K562 (cell line): ENCODE results near the gene CERS5. TPM values are rescaled to one million over a fixed set of nuclear protein-coding genes. Genes with fewer than 3 reads are reported as not detected.

Source experiments
- ATAC-seq: fragments of 200-7000 bp; cut with Tn5 transposase; 3 replicates; pipeline ENCODE4 v1.9.1; 2020; ENCODE audit warnings: moderate library complexity
- BruUV-seq: library from RNA; stranded (reverse); fragments of 400-500 nt; replicated peaks from 2 replicates; lab custom pipeline; 2021; lab: Mats Ljungman, UMichigan
- CTCF ChIA-PET: fragments of 300-600 bp; formaldehyde crosslinking; extraction: SDS; loops from one replicate; lab custom pipeline; 2021; ENCODE audit warnings: low intra/inter-chr PET ratio; lab: Yijun Ruan, JAX
- POLR2A ChIA-PET: fragments of 300-600, 350-650 bp; sonication (Branson Sonifier 250); formaldehyde crosslinking; extraction: SDS; loops from one replicate; lab custom pipeline; 2021; ENCODE audit warnings: antibody characterized with exemption, inconsistent platforms; lab: Yijun Ruan, JAX
- DNase-seq, 4 experiments: peaks; one replicate each; pipeline versions ENCODE4 v3.0.0 to v3.0.0-alpha.2; 2011 to 2018; ENCODE audit warnings: low spot score in 3 of 4, mixed read lengths in 3 of 4; ENCODE audit errors: extremely low read depth in 1 of 4
- FAIRE-seq: peaks from 2 replicates; lab custom pipeline; 2011; peaks lifted over from hg19 to GRCh38; lab: Jason Lieb, UNC
- H2AFZ ChIP-seq: 2 replicates; pipeline ENCODE4 v1.6.0; 2011; ENCODE audit warnings: low read depth, low read length, control low read depth, inconsistent platforms
- H3K27ac ChIP-seq: fragments of 200-600 bp; 3 replicates; pipeline ENCODE4 v1.8.0; 2011; ENCODE audit warnings: low read depth, mild to moderate bottlenecking, control low read depth, inconsistent platforms, low read length, moderate library complexity, mixed read lengths; ENCODE audit errors: extremely low read depth
- H3K27me3 ChIP-seq, 2 experiments: fragments of 300-600 bp in 1 of 2; 2 replicates in 1 of 2; 3 replicates in 1 of 2; pipeline versions ENCODE4 v1.6.0 to v1.8.0; 2011; ENCODE audit warnings: inconsistent platforms in 2 of 2, low read length in 2 of 2, mild to moderate bottlenecking in 1 of 2, mixed read lengths in 1 of 2, moderate library complexity in 1 of 2; ENCODE audit not compliant: control insufficient read depth in 2 of 2, insufficient read depth in 2 of 2
- H3K36me3 ChIP-seq: fragments of 300-600 bp; 3 replicates; pipeline ENCODE4 v1.8.0; 2011; ENCODE audit warnings: mild to moderate bottlenecking, low read length, inconsistent platforms; ENCODE audit not compliant: control insufficient read depth, insufficient read depth
- H3K4me1 ChIP-seq, 2 experiments: fragments of 200-600 bp in 1 of 2; replicated peaks in 1 of 2; 2 replicates in 1 of 2; 3 replicates in 1 of 2; pipeline versions ENCODE4 v1.5.1 to v1.8.0; 2011; ENCODE audit warnings: inconsistent platforms in 2 of 2, low read length in 2 of 2, mild to moderate bottlenecking in 1 of 2, mixed read lengths in 1 of 2, moderate library complexity in 1 of 2; ENCODE audit not compliant: control insufficient read depth in 2 of 2, insufficient read depth in 2 of 2
- H3K4me2 ChIP-seq: 2 replicates; pipeline ENCODE4 v1.6.1; 2011; ENCODE audit warnings: low read length, control low read depth, inconsistent platforms, mixed read lengths; ENCODE audit not compliant: insufficient read depth
- H3K4me3 ChIP-seq: fragments of 200-600 bp; sonication (generic), shearing (Covaris generic); 2 replicates; pipeline ENCODE4 v1.5.1; 2016; ENCODE audit warnings: control low read depth, inconsistent platforms
- H3K79me2 ChIP-seq: fragments of 200-600 bp; 3 replicates; pipeline ENCODE4 v1.8.0; 2011; ENCODE audit warnings: low read length, inconsistent platforms; ENCODE audit not compliant: control insufficient read depth, insufficient read depth
- H3K9ac ChIP-seq, 2 experiments: 2 replicates each; pipeline versions ENCODE4 v1.6.0 to v1.6.1; 2011; ENCODE audit warnings: low read depth in 2 of 2, low read length in 2 of 2, control low read depth in 1 of 2, inconsistent platforms in 1 of 2, mild to moderate bottlenecking in 1 of 2, mixed read lengths in 1 of 2; ENCODE audit not compliant: insufficient read depth in 1 of 2
- H3K9me1 ChIP-seq: one replicate; pipeline ENCODE4 v1.6.0; 2011; ENCODE audit warnings: inconsistent platforms, mild to moderate bottlenecking, low read length, moderate library complexity; ENCODE audit not compliant: control insufficient read depth, insufficient read depth
- H3K9me3 ChIP-seq: replicated peaks from 2 replicates; pipeline ENCODE4 v1.5.1; 2011; ENCODE audit warnings: low read depth, low read length, inconsistent platforms; ENCODE audit not compliant: control insufficient read depth, insufficient read depth
- H4K20me1 ChIP-seq: replicated peaks from 2 replicates; pipeline ENCODE4 v1.6.1; 2011; ENCODE audit warnings: low read length, inconsistent platforms, mixed read lengths; ENCODE audit not compliant: control insufficient read depth, insufficient read depth
- CHD4 ChIP-seq: fragments of 200-600 bp; sonication (generic); IDR thresholded peaks from 3 replicates; pipeline ENCODE4 v1.6.1; 2012; ENCODE audit warnings: low read depth, mild to moderate bottlenecking, mixed read lengths, low read length, inconsistent platforms; ENCODE audit not compliant: insufficient read depth, insufficient replicate concordance, poor library complexity, severe bottlenecking
- CREM ChIP-seq: IDR thresholded peaks from 2 replicates; pipeline ENCODE4 v1.6.1; 2014; ENCODE audit warnings: antibody characterized with exemption, low read depth
- HDAC8 ChIP-seq: fragments of 450-650 bp; IDR thresholded peaks from 2 replicates; pipeline ENCODE4 v1.6.1; 2016; ENCODE audit warnings: mild to moderate bottlenecking, missing genetic modification characterization, moderate library complexity, missing compliant biosample characterization
- MIER1 ChIP-seq: fragments of 450-650 bp; IDR thresholded peaks from 2 replicates; pipeline ENCODE4 v1.6.1; 2016; ENCODE audit warnings: antibody characterized with exemption, mild to moderate bottlenecking, low read depth
- NEUROD1 ChIP-seq: fragments of 150-350 bp; IDR thresholded peaks from 2 replicates; pipeline ENCODE4 v1.6.1; 2014; ENCODE audit warnings: borderline replicate concordance, low read length, low read depth; ENCODE audit not compliant: partially characterized antibody
- NRF1 ChIP-seq, 2 experiments: fragments of 450-650 bp; IDR thresholded peaks in 1 of 2; conservative IDR thresholded peaks in 1 of 2; 2 replicates each; pipeline ENCODE4 v1.6.1; 2014; ENCODE audit warnings: mild to moderate bottlenecking in 2 of 2
- RBBP5 ChIP-seq: fragments of 200-600 bp; sonication (generic); IDR thresholded peaks from 2 replicates; pipeline ENCODE4 v1.6.1; 2012; ENCODE audit warnings: borderline replicate concordance, mild to moderate bottlenecking, low read length, control low read depth, inconsistent platforms; ENCODE audit not compliant: insufficient read depth, poor library complexity, severe bottlenecking
- RREB1 ChIP-seq: fragments of 250-450 bp; sonication (Bioruptor Pico); IDR thresholded peaks from 2 replicates; pipeline ENCODE4 v1.4.0; 2020
- RUNX1 ChIP-seq: sonication (generic); IDR thresholded peaks from 2 replicates; pipeline ENCODE4 v1.6.1; 2016; ENCODE audit warnings: antibody characterized with exemption, low read depth
- SMARCB1 ChIP-seq: IDR thresholded peaks from 2 replicates; pipeline ENCODE4 v1.6.1; 2011; ENCODE audit warnings: improper control_type of control experiment, low read depth; ENCODE audit not compliant: insufficient read length
- ZNF398 ChIP-seq: fragments of 250-450 bp; sonication (Bioruptor Pico); IDR thresholded peaks from 2 replicates; pipeline ENCODE4 v1.8.0; 2021; ENCODE audit warnings: moderate library complexity, mild to moderate bottlenecking, inconsistent platforms
- WGBS: fragments of 100-300 bp; shearing (Covaris generic); methylation state at CpG from one replicate; pipeline ENCODE4 v1.1.6; 2016; ENCODE audit warnings: low coverage, mixed read lengths; ENCODE audit not compliant: insufficient coverage; ENCODE audit errors: missing lambda C conversion rate; 5-methylcytosine and 5-hydroxymethylcytosine counted together
- in situ Hi-C: fragments of 300-500 bp; cut with MboI; formaldehyde crosslinking; loops from 4 replicates; pipeline ENCODE4 v1.15.0; 2018; ENCODE audit warnings: inconsistent platforms, mixed read lengths
- intact Hi-C: fragments of 100-400 bp; cut with micrococcal nuclease; formaldehyde crosslinking; loops from 2 replicates; pipeline ENCODE4 v1.14.2; 2022
- polyA plus RNA-seq, 8 experiments: library from polyadenylated mRNA; depleted of rRNA in 4 of 8; stranded (reverse) in 5 of 8; unstranded in 3 of 8; fragments of >200 nt; fragmentation: Nextera tagmentation in 2 of 8; fragmentation: Illumina TruSeq in 1 of 8; extraction: Ambion mirVana in 2 of 8; extraction: Trizol in 1 of 8; gene quantifications; 2 replicates each; pipeline versions ENCODE4 v1.2.1 to v1.2.3, GENCODE V29; 2011 to 2014; ENCODE audit warnings: inconsistent platforms in 1 of 8, missing spikeins in 1 of 8
- total RNA-seq, 7 experiments: library from RNA; depleted of rRNA in 6 of 7; stranded (reverse); fragments of >200 nt in 6 of 7; fragmentation: Illumina TruSeq in 2 of 7; extraction: Trizol in 2 of 7; gene quantifications; 2 replicates each; pipeline versions ENCODE4 v1.2.1 to v1.2.3, GENCODE V29; 2011 to 2021; ENCODE audit warnings: low replicate concordance in 1 of 7
- TF ChIP-seq, protein P1 (sequence below): fragments of 250-450 bp; sonication (Bioruptor Pico); IDR thresholded peaks from 2 replicates; pipeline ENCODE4 v1.5.1; 2021; ENCODE audit warnings: mild to moderate bottlenecking

Gene CERS5
- total and polyA plus RNA-seq, 9 of the 15 experiments (the other 6 are each of a cell fraction or from before 2014, with no cell fraction given), result 6.1 to 47.5 (median 17.8) TPM

GRCh38 chr12:50120953-50121352 is 46.2 kb downstream of the CERS5 start:
- Histone ChIP-seq H3K4me3 (no peak overlapping the region), H3K9me1 (no peaks in the 10 kb centered on the region), H3K27me3 (no peaks in the 10 kb centered on the region), H4K20me1 (no peaks in the 10 kb centered on the region), H3K27ac (no peak overlapping the region), H3K9ac (no peak overlapping the region), H3K36me3 (peaks cover 44% of the 10 kb centered on the region; the same call in 2 of the 3 replicates), H3K9me3 (no peaks in the 10 kb centered on the region; the same call in 1 of the 2 replicates), H2AFZ (no peak overlapping the region), H3K4me1 (no peaks in the 10 kb centered on the region), H3K79me2 (peaks cover 9% of the 10 kb centered on the region), H3K4me2 (no peak overlapping the region)
- no TSS peak for BruUV-seq
- intact Hi-C loops, result no loop called here
- in situ Hi-C loops, result no loop called here
- DNase-seq, result no peak
- no peak for ATAC-seq
- FAIRE-seq, result no peak
- CTCF ChIA-PET, result no interaction called here
- POLR2A ChIA-PET, result interaction anchor here (0.9 to 1.5 kb wide), 2 partner anchors 8 to 19 kb away, joined by 3 to 11 read pairs; no protein-coding TSS in a partner anchor
- 88% methylated on average over 3 of the region's 3 CpGs for WGBS
- TF ChIP-seq, protein P1, sequence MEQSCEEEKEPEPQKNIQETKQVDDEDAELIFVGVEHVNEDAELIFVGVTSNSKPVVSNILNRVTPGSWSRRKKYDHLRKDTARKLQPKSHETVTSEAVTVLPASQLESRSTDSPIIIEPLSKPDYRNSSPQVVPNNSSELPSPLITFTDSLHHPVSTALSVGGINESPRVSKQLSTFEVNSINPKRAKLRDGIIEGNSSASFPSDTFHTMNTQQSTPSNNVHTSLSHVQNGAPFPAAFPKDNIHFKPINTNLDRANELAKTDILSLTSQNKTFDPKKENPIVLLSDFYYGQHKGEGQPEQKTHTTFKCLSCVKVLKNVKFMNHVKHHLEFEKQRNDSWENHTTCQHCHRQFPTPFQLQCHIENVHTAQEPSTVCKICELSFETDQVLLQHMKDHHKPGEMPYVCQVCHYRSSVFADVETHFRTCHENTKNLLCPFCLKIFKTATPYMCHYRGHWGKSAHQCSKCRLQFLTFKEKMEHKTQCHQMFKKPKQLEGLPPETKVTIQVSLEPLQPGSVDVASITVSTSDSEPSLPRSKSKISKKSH (CRISPR knock-in tag), result no peak
- no peak for TF ChIP-seq RBBP5
- TF ChIP-seq CHD4, result no peak
- no peak for TF ChIP-seq NRF1 (conservative IDR thresholded peaks at IDR 0.05 in 1 of 2, IDR thresholded peaks at IDR 0.05 in 1 of 2)
- TF ChIP-seq MIER1, result no peak
- no peak for TF ChIP-seq RUNX1
- no peak for TF ChIP-seq CREM
- TF ChIP-seq ZNF398 (CRISPR knock-in tag), result no peak
- TF ChIP-seq NEUROD1, result no peak
- no peak for TF ChIP-seq SMARCB1
- no peak for TF ChIP-seq RREB1 (CRISPR knock-in tag)
- TF ChIP-seq HDAC8 (tag), result no peak
